SJCRH30 (cell line): ENCODE measurements around the gene WNT5B. TPM values are rescaled to one million over a fixed set of nuclear protein-coding genes. Genes with fewer than 3 reads are reported as not detected.

Experiments used
- DNase-seq, 2 experiments: peaks; one replicate each; pipeline ENCODE4 v3.0.0-alpha.2; 2015 to 2020
- H3K27ac ChIP-seq: fragments of 250-450 bp; sonication (Bioruptor Pico); 2 replicates; pipeline ENCODE4 v1.5.1; 2020; ENCODE audit warnings: mild to moderate bottlenecking, moderate library complexity
- H3K27me3 ChIP-seq: fragments of 250-450 bp; sonication (Bioruptor Pico); 2 replicates; pipeline ENCODE4 v1.5.1; 2020; ENCODE audit warnings: mild to moderate bottlenecking, moderate library complexity
- H3K36me3 ChIP-seq: fragments of 250-450 bp; sonication (Bioruptor Pico); 2 replicates; pipeline ENCODE4 v1.5.1; 2020; ENCODE audit warnings: mild to moderate bottlenecking, moderate library complexity
- H3K4me1 ChIP-seq: fragments of 250-450 bp; sonication (Bioruptor Pico); 2 replicates; pipeline ENCODE4 v1.5.1; 2020; ENCODE audit warnings: mild to moderate bottlenecking, moderate library complexity
- H3K4me3 ChIP-seq: fragments of 250-450 bp; sonication (Bioruptor Pico); 2 replicates; pipeline ENCODE4 v1.5.1; 2020; ENCODE audit warnings: mild to moderate bottlenecking, moderate library complexity
- H3K9me3 ChIP-seq: fragments of 250-450 bp; sonication (Bioruptor Pico); replicated peaks from 2 replicates; pipeline ENCODE4 v1.5.1; 2020; ENCODE audit warnings: mild to moderate bottlenecking, moderate library complexity
- total RNA-seq: library from RNA; depleted of rRNA; stranded (reverse); fragments of >200 nt; shearing (Covaris generic); gene quantifications from 2 replicates; pipeline ENCODE4 v1.2.3, GENCODE V29; 2014

Gene WNT5B
- total RNA-seq, 1 experiment from 2014 or later, result 50.2 TPM

DNA sequence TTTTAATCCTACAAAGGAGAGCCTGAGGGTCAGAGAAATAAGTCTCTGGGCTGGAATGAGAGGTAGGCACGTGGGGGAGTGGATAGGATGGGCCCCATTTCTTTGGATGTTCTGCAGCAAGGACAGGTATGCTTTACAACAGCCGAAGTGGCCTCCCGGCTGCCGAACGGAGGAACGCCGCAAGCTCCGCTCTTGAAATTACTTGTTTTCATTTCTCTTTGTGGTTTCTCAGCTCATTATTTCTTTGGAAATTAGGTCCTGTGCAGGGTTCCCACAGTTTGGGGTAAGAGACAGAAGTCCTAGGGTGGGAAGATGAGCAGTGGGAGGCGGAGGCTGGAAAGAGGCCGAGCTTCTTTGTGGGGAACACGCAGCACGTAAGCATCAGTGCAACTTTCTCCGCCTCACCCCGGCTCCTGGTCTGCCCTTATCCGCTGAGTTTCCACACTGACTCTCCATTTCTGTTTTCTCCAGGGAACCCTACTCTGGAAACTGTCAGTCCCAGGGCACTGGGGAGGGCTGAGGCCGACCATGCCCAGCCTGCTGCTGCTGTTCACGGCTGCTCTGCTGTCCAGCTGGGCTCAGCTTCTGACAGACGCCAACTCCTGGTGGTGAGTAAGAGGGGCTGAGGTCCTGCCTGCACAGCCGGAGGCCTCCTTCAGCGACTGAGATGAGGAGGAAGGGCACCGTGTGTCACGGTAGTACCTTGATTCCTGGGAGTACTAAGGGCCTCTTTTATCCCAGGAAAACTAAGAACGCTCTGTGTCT is 2.0 kb downstream of the WNT5B start:
- peaks cover 29% of the 10 kb centered on the region for H3K36me3 ChIP-seq
- peak overlapping the region; percentile 69 for H3K4me3 ChIP-seq
- H3K27me3 ChIP-seq, result no peaks in the 10 kb centered on the region
- no peaks in the 10 kb centered on the region for H3K9me3 ChIP-seq
- H3K27ac ChIP-seq, result peak overlapping the region; percentile 66; the same call in 1 of the 2 replicates
- peaks cover 8% of the 10 kb centered on the region for H3K4me1 ChIP-seq
- DNase-seq, result peak; percentile 78 to 79

DNA sequence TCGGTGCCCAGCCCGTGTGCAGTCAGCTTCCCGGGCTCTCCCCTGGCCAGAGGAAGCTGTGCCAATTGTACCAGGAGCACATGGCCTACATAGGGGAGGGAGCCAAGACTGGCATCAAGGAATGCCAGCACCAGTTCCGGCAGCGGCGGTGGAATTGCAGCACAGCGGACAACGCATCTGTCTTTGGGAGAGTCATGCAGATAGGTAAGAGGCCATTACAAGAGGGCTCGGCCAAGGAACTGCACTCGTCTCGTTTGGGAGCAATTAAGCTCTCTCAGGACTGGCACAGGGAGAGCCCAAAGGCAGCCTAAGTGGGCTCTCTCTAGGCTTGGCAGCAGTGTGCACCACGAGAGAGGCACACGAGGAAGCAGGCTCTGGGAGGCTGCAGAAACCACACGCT is 3.7 kb downstream of the WNT5B start:
- Histone ChIP-seq H3K27me3 (no peaks in the 10 kb centered on the region), H3K27ac (no peak overlapping the region), H3K4me3 (no peak overlapping the region), H3K36me3 (peaks cover 34% of the 10 kb centered on the region), H3K4me1 (peaks cover 8% of the 10 kb centered on the region), H3K9me3 (no peaks in the 10 kb centered on the region)
- DNase-seq, result no peak

DNA sequence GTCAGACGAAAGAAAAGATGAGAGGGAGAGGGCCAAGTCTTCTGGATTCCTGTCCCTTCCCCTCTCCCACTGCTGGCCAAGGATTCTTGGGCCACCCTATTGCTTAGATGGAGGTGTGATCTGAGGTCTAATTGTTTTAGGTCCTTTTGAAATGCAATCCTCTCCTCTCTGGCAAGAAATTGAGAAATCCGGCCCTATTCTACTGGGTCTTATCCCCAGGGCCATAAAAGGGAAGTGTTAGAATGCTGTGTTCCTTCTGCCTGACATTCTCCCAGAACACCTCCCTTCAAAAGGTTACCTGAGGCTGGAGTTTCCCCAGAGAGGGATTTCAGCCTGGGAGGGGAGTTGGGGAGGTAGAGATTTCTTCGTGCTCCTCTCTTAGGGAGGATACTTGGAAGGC is 4.4 kb downstream of the WNT5B start:
- peaks cover 4% of the 10 kb centered on the region for H3K4me1 ChIP-seq
- H3K4me3 ChIP-seq, result no peak overlapping the region
- H3K9me3 ChIP-seq, result no peaks in the 10 kb centered on the region
- DNase-seq, result no peak
- H3K27me3 ChIP-seq, result no peaks in the 10 kb centered on the region
- peaks cover 37% of the 10 kb centered on the region for H3K36me3 ChIP-seq
- H3K27ac ChIP-seq, result no peak overlapping the region

DNA sequence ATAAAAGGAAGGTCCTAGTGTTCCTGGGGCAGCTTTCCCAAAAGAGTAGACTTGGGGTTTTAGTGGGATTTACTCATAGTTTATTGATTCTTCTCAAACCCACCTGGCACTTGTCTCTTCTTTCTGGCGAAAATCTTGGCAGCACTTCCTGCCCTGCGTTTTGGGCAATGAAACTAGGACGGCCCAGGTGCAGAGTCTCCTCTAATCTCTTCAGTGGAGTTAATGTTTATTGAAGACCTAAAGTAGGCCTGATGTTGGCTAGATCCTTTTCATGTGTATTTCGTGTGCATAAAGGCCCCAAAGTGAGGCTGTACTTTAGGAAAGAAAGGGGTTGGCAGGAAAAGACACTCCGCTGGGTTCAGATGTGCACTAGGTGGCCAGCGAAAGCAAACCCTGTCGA is 5.1 kb downstream of the WNT5B start:
- no peaks in the 10 kb centered on the region for H3K27me3 ChIP-seq
- peaks cover 37% of the 10 kb centered on the region for H3K36me3 ChIP-seq
- H3K4me3 ChIP-seq, result no peak overlapping the region
- no peaks in the 10 kb centered on the region for H3K9me3 ChIP-seq
- H3K4me1 ChIP-seq, result peaks cover 4% of the 10 kb centered on the region
- no peak for DNase-seq
- no peak overlapping the region for H3K27ac ChIP-seq

DNA sequence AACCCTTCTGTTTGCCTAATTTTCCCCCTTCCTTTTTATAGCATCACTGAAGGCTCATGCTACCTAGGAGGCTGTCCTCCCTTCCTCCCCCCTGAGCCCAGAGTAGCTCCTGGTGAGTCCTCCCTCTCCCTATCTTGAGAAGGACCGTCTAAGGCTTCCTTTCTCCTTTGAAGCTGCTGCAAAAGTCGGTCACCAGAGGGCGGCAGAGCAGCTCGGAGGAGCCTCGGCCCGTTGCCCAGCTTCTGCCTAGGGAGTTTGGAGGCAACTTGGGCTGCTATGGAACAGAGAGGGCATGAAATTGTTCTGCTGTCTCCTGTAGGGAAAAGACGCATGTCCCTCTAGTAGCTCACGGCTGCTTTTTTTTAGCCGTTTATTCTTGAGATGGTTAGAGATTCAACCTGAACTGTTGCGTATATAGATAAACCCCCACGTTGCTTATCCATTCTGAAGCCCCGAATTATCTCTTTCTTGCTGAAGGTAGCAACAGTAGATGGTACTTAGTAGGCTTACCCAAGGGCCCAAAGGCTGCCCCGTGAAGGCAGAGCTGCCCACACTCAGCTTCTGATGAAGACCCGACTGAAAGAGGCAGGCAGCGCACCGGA is 5.7 kb downstream of the WNT5B start:
- H3K9me3 ChIP-seq, result no peaks in the 10 kb centered on the region
- no peaks in the 10 kb centered on the region for H3K27me3 ChIP-seq
- no peak overlapping the region for H3K4me3 ChIP-seq
- H3K36me3 ChIP-seq, result peaks cover 37% of the 10 kb centered on the region
- H3K4me1 ChIP-seq, result peaks cover 4% of the 10 kb centered on the region
- no peak overlapping the region for H3K27ac ChIP-seq
- peak; percentile 66 to 78 for DNase-seq

DNA sequence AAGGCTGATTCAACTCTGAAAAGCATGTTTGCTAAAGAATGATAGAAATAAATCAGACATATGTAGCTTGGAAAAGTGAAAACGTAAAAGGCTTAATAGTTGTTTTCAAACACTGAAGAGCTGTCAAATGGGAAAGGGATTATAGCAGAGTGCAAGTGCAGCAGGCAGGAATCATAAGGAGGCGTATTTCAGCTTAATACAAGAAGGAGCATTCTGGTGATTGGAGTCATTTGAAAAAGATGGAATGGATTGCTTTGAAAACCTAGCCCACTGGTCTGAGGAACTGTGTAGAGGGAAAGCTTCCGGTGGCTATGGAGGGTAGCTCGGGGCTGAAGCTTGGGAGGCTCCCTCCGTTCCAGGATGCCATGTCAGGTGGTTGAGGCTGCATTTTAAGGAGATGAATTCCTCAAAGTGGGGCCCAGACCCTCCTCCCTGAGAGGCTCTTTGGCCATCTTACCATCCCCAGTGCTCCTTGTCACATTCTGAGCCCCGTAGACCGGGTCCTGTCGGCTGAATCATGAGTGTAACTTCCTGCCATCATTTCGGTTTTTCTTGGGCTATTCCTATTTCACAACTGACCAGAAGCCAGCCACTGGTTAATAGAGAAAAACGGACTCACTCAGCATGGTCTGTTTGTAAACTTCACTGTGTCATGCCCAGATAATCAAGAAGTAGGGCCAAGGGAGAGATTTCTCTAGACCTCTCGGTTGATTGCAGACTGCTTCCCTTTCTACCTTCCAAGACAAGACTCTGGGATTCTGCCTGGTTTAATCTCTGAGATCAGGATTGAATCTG is 6.5 kb downstream of the WNT5B start:
- peaks cover 41% of the 10 kb centered on the region for H3K36me3 ChIP-seq
- DNase-seq, result no peak
- no peak overlapping the region for H3K4me3 ChIP-seq

DNA sequence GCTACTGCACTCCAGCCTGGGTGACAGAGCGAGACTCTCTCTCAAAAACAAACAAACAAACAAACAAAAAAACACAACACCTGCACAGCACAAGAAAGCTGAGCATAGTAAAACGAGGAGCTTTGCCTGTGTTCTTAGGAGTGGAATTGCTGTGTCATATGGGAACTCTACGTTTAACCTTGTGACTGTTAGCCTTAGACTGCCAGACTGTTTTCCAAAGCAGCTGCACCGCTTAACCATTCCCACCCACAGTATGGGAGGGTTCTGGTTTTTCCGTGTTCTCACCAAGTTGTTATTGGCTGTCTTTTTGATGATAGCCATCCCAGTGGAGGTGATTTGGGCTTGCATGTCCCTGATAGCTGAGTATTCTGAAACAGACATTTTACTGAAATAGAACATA is 9.2 kb downstream of the WNT5B start:
- Histone ChIP-seq H3K36me3 (peaks cover 34% of the 10 kb centered on the region), H3K27ac (no peak overlapping the region), H3K27me3 (no peaks in the 10 kb centered on the region)

More for the DNA sequence above, 6.5 kb downstream of the WNT5B start:
- H3K27ac ChIP-seq, result no peak overlapping the region
- no peaks in the 10 kb centered on the region for H3K27me3 ChIP-seq
- no peaks in the 10 kb centered on the region for H3K9me3 ChIP-seq
- peaks cover 4% of the 10 kb centered on the region for H3K4me1 ChIP-seq

DNA sequence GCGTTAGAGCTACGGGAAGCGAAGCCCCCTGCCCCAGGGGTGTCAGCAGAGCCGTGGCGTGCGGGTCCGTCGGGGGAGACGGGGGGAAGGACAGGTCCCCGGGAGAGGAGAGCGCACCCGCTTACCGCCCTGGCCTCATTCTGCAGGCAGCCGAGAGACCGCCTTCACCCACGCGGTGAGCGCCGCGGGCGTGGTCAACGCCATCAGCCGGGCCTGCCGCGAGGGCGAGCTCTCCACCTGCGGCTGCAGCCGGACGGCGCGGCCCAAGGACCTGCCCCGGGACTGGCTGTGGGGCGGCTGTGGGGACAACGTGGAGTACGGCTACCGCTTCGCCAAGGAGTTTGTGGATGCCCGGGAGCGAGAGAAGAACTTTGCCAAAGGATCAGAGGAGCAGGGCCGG is 10.5 kb downstream of the WNT5B start:
- no peak for DNase-seq
- no peak overlapping the region for H3K4me3 ChIP-seq

More for the DNA sequence above, 9.2 kb downstream of the WNT5B start:
- Histone ChIP-seq H3K9me3 (no peaks in the 10 kb centered on the region), H3K4me1 (no peaks in the 10 kb centered on the region), H3K4me3 (no peak overlapping the region)
- no peak for DNase-seq

DNA sequence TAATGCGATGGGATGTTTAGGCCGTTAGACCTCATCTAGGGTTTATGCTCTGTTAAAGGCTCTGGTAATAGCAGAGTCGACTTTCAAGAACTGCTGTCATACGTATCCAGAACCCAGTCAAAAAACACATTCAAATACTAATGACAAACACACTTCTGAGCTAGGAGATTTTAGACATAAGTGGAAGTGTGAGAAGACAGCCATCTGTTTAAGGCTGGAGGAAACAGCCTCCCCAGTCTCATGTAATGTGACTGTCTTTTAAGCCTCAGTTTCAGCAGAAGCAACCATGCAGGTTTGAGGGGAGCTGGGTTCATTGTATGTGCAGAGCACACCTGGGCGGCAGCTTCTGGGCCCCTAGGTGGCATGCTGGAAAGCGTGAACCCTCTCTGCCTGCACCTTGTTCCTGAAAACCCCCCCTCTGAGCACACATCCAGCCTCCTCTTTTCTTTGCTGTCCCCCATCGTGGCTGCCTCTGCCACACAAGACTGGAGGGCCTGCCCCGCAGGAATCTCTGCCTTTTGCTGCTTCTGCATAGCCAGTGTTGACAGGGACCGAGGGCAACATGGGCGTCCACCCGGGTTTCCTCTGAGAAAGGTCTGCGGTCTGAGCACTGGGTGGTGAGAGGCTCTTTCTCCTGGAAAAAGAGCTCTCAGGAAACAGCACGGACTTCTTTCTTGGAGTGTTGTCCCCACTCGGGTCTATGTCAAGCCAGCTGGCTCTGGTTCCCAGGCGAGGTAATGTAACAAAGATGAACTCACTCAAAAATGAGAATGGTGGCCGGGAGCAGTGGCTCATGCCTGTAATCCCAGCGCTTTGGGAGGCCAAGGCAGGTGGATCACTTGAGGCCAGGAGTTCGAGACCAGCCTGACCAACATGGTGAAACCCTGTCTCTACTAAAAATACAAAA is 11.6 kb downstream of the WNT5B start:
- no peak for DNase-seq
- H3K36me3 ChIP-seq, result peaks cover 28% of the 10 kb centered on the region

More for the DNA sequence above, 10.5 kb downstream of the WNT5B start:
- H3K27me3 ChIP-seq, result no peaks in the 10 kb centered on the region
- peaks cover 33% of the 10 kb centered on the region for H3K36me3 ChIP-seq
- no peak overlapping the region for H3K27ac ChIP-seq
- H3K4me1 ChIP-seq, result no peaks in the 10 kb centered on the region
- H3K9me3 ChIP-seq, result no peaks in the 10 kb centered on the region

DNA sequence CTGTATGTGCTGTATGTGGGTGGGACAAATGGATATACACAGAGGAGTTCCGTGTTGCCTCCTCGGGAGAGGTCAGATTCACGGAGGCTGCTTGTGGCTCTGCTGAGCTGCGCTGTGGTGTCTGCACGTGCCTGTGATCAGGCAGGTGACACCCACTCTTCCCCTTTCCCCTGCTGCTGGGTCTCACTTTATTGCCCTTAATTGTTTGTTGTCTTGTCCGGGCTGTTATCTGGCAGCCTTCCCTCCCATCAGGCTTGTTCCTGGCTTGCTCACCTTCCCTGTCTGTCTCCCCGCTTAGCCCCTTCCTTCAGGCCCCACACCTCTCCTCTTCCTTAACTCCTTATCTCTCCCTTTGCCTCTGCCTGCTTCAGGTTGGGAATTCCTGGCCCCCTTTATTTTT is 13.5 kb downstream of the WNT5B start:
- peaks cover 34% of the 10 kb centered on the region for H3K36me3 ChIP-seq
- H3K9me3 ChIP-seq, result no peaks in the 10 kb centered on the region
- H3K4me3 ChIP-seq, result no peak overlapping the region
- H3K27me3 ChIP-seq, result no peaks in the 10 kb centered on the region
- DNase-seq, result no peak
- no peak overlapping the region for H3K27ac ChIP-seq
- H3K4me1 ChIP-seq, result no peaks in the 10 kb centered on the region

More for the DNA sequence above, 11.6 kb downstream of the WNT5B start:
- H3K27me3 ChIP-seq, result no peaks in the 10 kb centered on the region
- no peak overlapping the region for H3K4me3 ChIP-seq
- no peaks in the 10 kb centered on the region for H3K9me3 ChIP-seq
- H3K27ac ChIP-seq, result no peak overlapping the region
- H3K4me1 ChIP-seq, result no peaks in the 10 kb centered on the region

DNA sequence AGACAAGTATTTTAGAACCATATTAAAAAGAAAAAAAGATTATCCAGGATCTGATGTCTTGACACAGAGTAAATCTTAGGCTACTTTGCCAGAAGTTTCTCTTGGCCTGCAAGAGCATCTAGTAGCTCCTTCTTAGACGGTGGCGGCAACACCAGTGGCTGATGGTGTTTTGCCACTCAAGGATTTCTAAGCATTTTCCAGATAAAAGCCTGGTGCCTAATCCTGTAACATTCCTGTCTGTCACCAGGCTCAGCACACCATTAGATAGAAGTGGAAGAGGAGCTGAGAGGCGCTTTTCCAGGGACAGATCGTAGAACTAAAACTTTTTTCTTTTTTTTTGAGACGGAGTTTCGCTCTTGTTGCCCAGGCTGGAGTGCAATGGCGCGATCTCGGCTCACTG is 14.0 kb downstream of the WNT5B start:
- peaks cover 36% of the 10 kb centered on the region for H3K36me3 ChIP-seq
- H3K4me3 ChIP-seq, result no peak overlapping the region
- no peaks in the 10 kb centered on the region for H3K4me1 ChIP-seq
- H3K27ac ChIP-seq, result no peak overlapping the region
- H3K27me3 ChIP-seq, result no peaks in the 10 kb centered on the region
- DNase-seq, result no peak
- H3K9me3 ChIP-seq, result no peaks in the 10 kb centered on the region

DNA sequence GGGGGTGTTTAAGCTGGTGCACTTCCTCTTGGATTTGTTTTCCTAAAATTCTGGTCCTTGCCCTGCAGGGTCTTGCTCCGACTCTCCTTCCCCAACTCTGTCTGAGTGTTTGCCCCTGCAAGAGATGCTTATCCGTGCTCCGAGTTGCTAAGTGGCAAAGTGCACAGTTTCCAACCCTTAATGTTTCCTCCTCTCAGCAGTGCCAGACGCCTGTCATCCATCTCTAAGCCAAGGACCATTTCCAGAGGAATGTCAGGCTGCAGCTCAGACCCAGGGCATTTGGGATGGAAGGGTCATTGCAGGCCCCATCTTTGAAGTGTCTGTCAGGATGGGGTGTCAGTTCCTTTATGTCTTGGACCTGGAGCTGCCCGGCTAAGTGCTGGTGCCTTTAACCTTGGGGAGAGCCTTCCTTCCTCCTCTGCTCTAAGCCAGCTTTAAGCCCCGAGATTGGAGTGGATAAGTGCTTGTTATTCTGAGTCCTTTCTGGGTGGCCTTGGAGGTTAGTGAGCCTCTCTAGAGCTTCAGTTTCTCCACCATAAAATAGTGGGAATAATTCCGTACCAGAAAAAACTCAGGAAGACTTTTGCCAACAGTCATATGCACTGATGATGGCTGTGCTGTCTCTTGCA is 15.0 kb downstream of the WNT5B start:
- no peak for DNase-seq
- Histone ChIP-seq H3K36me3 (peaks cover 38% of the 10 kb centered on the region), H3K4me1 (no peaks in the 10 kb centered on the region), H3K4me3 (no peak overlapping the region), H3K27ac (no peak overlapping the region), H3K27me3 (no peaks in the 10 kb centered on the region), H3K9me3 (no peaks in the 10 kb centered on the region)

DNA sequence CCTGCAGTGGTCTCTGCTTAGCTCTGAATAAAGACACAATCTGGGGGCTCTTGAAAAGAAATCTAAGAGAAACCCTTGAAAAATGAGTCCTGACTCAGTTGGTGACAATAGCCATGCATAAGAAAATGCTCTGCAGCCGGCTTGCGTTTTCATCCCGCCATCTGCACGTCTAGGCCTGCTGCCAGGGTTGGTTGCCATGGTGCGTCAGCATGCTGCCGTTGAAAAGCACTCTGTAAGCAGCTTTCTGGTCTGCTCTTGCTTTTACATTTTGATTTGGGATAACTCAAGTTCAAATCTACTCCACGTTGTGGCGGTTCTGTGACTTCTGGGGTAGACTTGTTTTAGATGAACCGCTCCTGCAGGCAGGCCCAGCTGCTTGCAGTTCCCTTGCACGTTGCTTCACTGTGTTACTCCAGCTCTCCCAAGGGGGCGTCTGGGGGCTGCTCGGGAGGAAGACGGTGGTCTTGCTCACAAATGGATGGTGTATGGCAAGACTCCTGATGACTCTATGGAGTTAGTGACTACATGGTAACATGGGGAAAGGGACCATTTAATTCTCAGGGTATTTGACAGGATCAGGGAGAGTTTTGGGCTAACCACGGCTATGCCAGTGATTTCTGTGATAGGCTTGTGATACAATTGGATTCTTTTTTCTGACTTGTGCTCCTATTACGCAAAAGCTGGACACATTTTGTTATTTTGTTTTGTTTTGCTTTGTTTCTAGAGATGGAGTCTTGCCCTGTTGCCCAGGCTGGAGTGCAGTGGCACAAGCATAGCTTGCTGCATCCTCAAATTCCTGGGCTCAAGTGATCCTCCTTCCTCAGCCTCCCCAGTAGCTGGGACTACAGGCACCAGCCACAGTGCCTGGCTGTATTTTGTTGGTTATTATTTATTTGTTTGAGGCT is 15.8 kb downstream of the WNT5B start:
- H3K4me1 ChIP-seq, result no peaks in the 10 kb centered on the region
- peaks cover 38% of the 10 kb centered on the region for H3K36me3 ChIP-seq
- no peak overlapping the region for H3K4me3 ChIP-seq
- no peak overlapping the region for H3K27ac ChIP-seq
- no peaks in the 10 kb centered on the region for H3K9me3 ChIP-seq
- H3K27me3 ChIP-seq, result no peaks in the 10 kb centered on the region
- DNase-seq, result no peak
